Mucosa of descending colon (tissue), 3 donors: ENCODE data around the gene TMEM132C. TPM values are rescaled to one million over a fixed set of nuclear protein-coding genes. Genes with fewer than 3 reads are reported as not detected.

Experiments used
- ATAC-seq: fragments of 200-7000 bp; cut with Tn5 transposase; one replicate; pipeline ENCODE4 v1.9.1; 2020; ENCODE audit warnings: mild to moderate bottlenecking, moderate library complexity
- DNase-seq, 3 donors: peaks; one replicate each; pipeline ENCODE4 v3.0.0-alpha.2; 2020
- H3K36me3 ChIP-seq: fragments of 200-600 bp; one replicate; pipeline ENCODE4 v1.8.0; 2021; ENCODE audit warnings: low read depth, mild to moderate bottlenecking
- H3K4me1 ChIP-seq: fragments of 200-600 bp; one replicate; pipeline ENCODE4 v1.8.0; 2021; ENCODE audit warnings: low read depth, mild to moderate bottlenecking
- H3K4me3 ChIP-seq: fragments of 200-600 bp; one replicate; pipeline ENCODE4 v1.8.0; 2021; ENCODE audit warnings: mild to moderate bottlenecking
- H3K9me3 ChIP-seq: fragments of 200-600 bp; one replicate; pipeline ENCODE4 v1.8.0; 2021; ENCODE audit warnings: mild to moderate bottlenecking
- CTCF ChIP-seq: fragments of 200-600 bp; IDR thresholded peaks from one replicate; pipeline ENCODE4 v1.8.0; 2022; ENCODE audit warnings: antibody characterized with exemption, mild to moderate bottlenecking
- intact Hi-C, 2 donors: fragments of 100-400 bp; cut with DNase I in 1 of 2; cut with micrococcal nuclease in 1 of 2; formaldehyde crosslinking; loops; one replicate each; pipeline versions ENCODE4 v1.11.0 to v1.11.1; 2022; cut with DNase I, micrococcal nuclease
- total RNA-seq, 3 donors: library from RNA; stranded (reverse); fragmentation: NEBNext Ultra II Directional in 2 of 3; extraction: Animal tissue kit (Norgen Biotek cat#: 25700) in 2 of 3; gene quantifications; one replicate each; pipeline versions ENCODE4 v1.2.1 to v1.2.4, GENCODE V29; 2021 to 2023
- donor health status: DM: no; HTN: no; CAD: no; lungs with moderate emphysema.
- donor health status: DM: no; HTN: no; CAD: no.
- donor health status: DM: no; HTN: yes; CAD: no.

Gene TMEM132C
- total RNA-seq, 3 donors from 2014 or later = 0.23 to 2.4 (median 1.2) TPM

GRCh38 chr12:128534906-128535305 lies 267.9 kb downstream of the TMEM132C start:
- no peak overlapping the region for H3K4me3 ChIP-seq
- no peaks in the 10 kb centered on the region for H3K36me3 ChIP-seq
- H3K4me1 ChIP-seq = no peaks in the 10 kb centered on the region
- H3K9me3 ChIP-seq = no peaks in the 10 kb centered on the region
- DNase-seq (no peak), ATAC-seq (no peak)
- TF ChIP-seq CTCF = no peak
- intact Hi-C loops = no loop called here

- Histone ChIP-seq H3K9me3 (no peaks in the 10 kb centered on the region), H3K36me3 (no peaks in the 10 kb centered on the region), H3K4me1 (no peaks in the 10 kb centered on the region), H3K4me3 (no peak overlapping the region)
- no peak for TF ChIP-seq CTCF
- intact Hi-C loops = no loop called here
- no peak for DNase-seq
- no peak for ATAC-seq
These were observed 269.8 kb downstream of the TMEM132C start for GRCh38 chr12:128536810-128537209.

GRCh38 chr12:128537668-128538067 lies 270.7 kb downstream of the TMEM132C start:
- H3K36me3 ChIP-seq = no peaks in the 10 kb centered on the region
- H3K4me3 ChIP-seq = no peak overlapping the region
- H3K9me3 ChIP-seq = no peaks in the 10 kb centered on the region
- intact Hi-C loops = no loop called here
- ATAC-seq = no peak
- no peak for TF ChIP-seq CTCF
- DNase-seq = no peak
- H3K4me1 ChIP-seq = no peaks in the 10 kb centered on the region

- no peak overlapping the region for H3K4me3 ChIP-seq
- H3K9me3 ChIP-seq = no peaks in the 10 kb centered on the region
- TF ChIP-seq CTCF = no peak
- intact Hi-C loops = no loop called here
- no peak for ATAC-seq
- H3K36me3 ChIP-seq = no peaks in the 10 kb centered on the region
- no peak for DNase-seq
- H3K4me1 ChIP-seq = no peaks in the 10 kb centered on the region
These were observed 275.9 kb downstream of the TMEM132C start for GRCh38 chr12:128542844-128543243.

GRCh38 chr12:128543460-128543859 lies 276.5 kb downstream of the TMEM132C start:
- Histone ChIP-seq H3K4me1 (no peaks in the 10 kb centered on the region), H3K9me3 (no peaks in the 10 kb centered on the region), H3K4me3 (no peak overlapping the region), H3K36me3 (no peaks in the 10 kb centered on the region)
- intact Hi-C loops = no loop called here
- TF ChIP-seq CTCF = no peak
- DNase-seq (no peak), ATAC-seq (no peak)

GRCh38 chr12:128543971-128544370 lies 277.0 kb downstream of the TMEM132C start:
- intact Hi-C loops = no loop called here
- no peaks in the 10 kb centered on the region for H3K9me3 ChIP-seq
- no peak for TF ChIP-seq CTCF
- H3K4me3 ChIP-seq = no peak overlapping the region
- no peaks in the 10 kb centered on the region for H3K4me1 ChIP-seq
- H3K36me3 ChIP-seq = no peaks in the 10 kb centered on the region
- DNase-seq (no peak), ATAC-seq (no peak)
